ENCODE measurements around the gene GON7. TPM values are rescaled to one million over a fixed set of nuclear protein-coding genes. Genes with fewer than 3 reads are reported as not detected.
A peak's percentile ranks its signal among the peaks of the same experiment; 100 is the strongest.
"Not testable (repeated sequence)": the region's sequence is repeated elsewhere in the genome, so short reads cannot be mapped to it uniquely, and the experiment has no call there.

The GON7 gene
- total and polyA plus RNA-seq, 12 donors = 9.4 to 34.9 (median 18.0) TPM

GRCh38 chr14:93183596-93184317 is 23.1 kb downstream of the GON7 start:
- Histone ChIP-seq H3K36me3 (replicated peaks in 1 of 2) (peaks cover 0 to 10% of the 10 kb centered on the region in 2 donors), H3K27ac (peak overlapping the region in 4 of 5 donors; percentile 82 to 98 (median 93)), H3K4me1 (replicated peaks in 1 of 2) (peaks cover 9 to 34% of the 10 kb centered on the region in 2 donors), H3K9me3 (replicated peaks in 1 of 3) (no peaks in the 10 kb centered on the region), H3K4me3 (peak overlapping the region; percentile 70 to 94 (median 84)), H3K27me3 (no peaks in the 10 kb centered on the region)
- intact Hi-C loops (cut with DNase I) = no loop called here
- TF ChIP-seq POLR2A (IDR thresholded peaks at IDR 0.05) (no peak), CTCF (IDR thresholded peaks at IDR 0.05) (no peak)
- WGBS, 4 donors = 47 to 64% (median 51%) methylated on average over 14 to 17 of the region's 17 CpGs
- DNase-seq = peak in 1 of 7 donors; percentile 45

- WGBS, 4 donors = 71 to 79% (median 78%) methylated on average over 6 of the region's 6 CpGs
- TF ChIP-seq POLR2A (IDR thresholded peaks at IDR 0.05) (no peak), CTCF (IDR thresholded peaks at IDR 0.05) (no peak)
- no peaks in the 10 kb centered on the region for H3K27me3 ChIP-seq
- H3K4me3 ChIP-seq = no peak overlapping the region
- DNase-seq = peak in 2 of 7 donors; percentile 12 to 30
- H3K27ac ChIP-seq = no peak overlapping the region
- intact Hi-C loops (cut with DNase I) = no loop called here
- no peaks in the 10 kb centered on the region for H3K4me1 ChIP-seq (replicated peaks in 1 of 2)
- H3K36me3 ChIP-seq (replicated peaks in 1 of 2) = no peaks in the 10 kb centered on the region
- no peaks in the 10 kb centered on the region for H3K9me3 ChIP-seq (replicated peaks in 1 of 3)
Observed at GRCh38 chr14:93175492-93175891, 31.4 kb downstream of the GON7 start.

DNA sequence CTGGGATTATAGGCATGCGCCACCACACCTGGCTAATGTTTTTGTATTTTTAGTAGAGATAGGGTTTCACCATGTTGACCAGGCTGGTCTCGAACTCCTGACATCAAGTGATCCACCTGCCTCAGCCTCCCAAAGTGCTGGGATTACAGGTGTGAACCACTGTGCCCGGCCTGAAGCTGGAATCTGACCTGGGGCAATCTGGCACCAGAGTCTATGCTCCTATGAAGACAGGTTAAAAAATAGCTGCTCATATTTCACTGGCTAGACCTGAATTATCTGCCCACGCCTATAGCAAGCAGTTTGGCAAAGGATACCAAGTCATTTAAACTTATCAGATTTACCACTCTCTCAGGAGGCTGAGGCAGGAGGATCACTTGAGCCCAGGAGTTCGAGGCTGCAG is 32.1 kb downstream of the GON7 start:
- WGBS, 4 donors = 82 to 89% (median 85%) methylated on average over 5 of the region's 5 CpGs
- H3K9me3 ChIP-seq (replicated peaks in 1 of 3); intact Hi-C loops (cut with DNase I); H3K36me3 ChIP-seq (replicated peaks in 1 of 2); H3K4me1 ChIP-seq (replicated peaks in 1 of 2); H3K27me3 ChIP-seq; H3K4me3 ChIP-seq; H3K27ac ChIP-seq: not testable (repeated sequence)
- peak in 2 of 7 donors; percentile 2 to 35 for DNase-seq

DNA sequence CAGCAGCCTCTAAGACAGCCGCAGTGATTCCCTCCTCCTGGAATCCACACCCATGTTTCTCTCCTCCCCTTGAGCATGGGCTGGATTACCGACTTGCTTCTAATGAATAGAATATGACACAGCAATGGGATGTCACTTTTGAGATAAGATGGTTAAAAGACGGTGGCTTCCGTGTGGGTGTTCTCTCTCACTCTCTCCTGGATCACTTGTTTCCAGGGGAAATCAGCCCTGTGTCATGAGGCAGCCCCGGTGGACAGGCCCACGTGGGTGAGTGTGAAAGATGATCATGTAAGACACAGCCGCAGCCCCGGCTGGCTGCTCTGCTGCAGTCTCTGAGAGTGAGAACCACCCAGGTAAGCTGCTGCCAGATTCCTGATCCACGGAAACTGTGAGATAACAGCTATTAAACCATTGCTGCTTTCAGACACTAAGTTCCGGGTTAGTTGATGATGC is 32.9 kb downstream of the GON7 start:
- peak in 6 of 7 donors; percentile 55 to 84 (median 64) for DNase-seq
- H3K36me3 ChIP-seq (replicated peaks in 1 of 2) = no peaks in the 10 kb centered on the region
- 28 to 42% (median 38%) methylated on average over 9 to 10 of the region's 10 CpGs for WGBS, 4 donors
- TF ChIP-seq POLR2A (IDR thresholded peaks at IDR 0.05) = no peak
- no peak for TF ChIP-seq CTCF (IDR thresholded peaks at IDR 0.05)
- no peak overlapping the region for H3K4me3 ChIP-seq
- intact Hi-C loops (cut with DNase I) = no loop called here
- no peaks in the 10 kb centered on the region for H3K4me1 ChIP-seq (replicated peaks in 1 of 2)
- no peaks in the 10 kb centered on the region for H3K27me3 ChIP-seq
- peak overlapping the region in 1 of 5 donors; percentile 40 for H3K27ac ChIP-seq
- no peaks in the 10 kb centered on the region for H3K9me3 ChIP-seq (replicated peaks in 1 of 3)

DNA sequence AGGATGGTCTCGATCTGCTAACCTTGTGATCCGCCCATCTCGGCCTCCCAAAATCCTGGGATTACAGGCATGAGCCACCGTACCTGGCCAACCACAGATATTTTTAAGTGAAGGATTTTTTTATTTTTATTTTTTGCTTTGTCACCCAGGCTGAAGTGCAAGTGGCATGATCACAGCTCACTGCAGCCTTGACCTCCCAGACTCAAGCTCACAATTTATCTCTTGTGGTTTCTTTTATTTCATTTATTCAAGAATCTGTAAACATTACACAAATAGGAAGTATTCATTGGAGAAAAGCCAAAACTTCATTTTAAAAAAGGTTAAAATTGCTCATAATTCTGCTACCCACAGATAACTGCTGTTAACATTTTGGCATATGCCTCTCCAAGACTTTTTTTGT is 35.5 kb downstream of the GON7 start:
- no peak for TF ChIP-seq CTCF (IDR thresholded peaks at IDR 0.05)
- Histone ChIP-seq H3K27ac (no peak overlapping the region), H3K27me3 (no peaks in the 10 kb centered on the region), H3K36me3 (replicated peaks in 1 of 2) (no peaks in the 10 kb centered on the region), H3K4me3 (no peak overlapping the region), H3K9me3 (replicated peaks in 1 of 3) (no peaks in the 10 kb centered on the region), H3K4me1 (replicated peaks in 1 of 2) (no peaks in the 10 kb centered on the region)
- 41 to 54% (median 46%) methylated on average over 4 of the region's 4 CpGs for WGBS, 4 donors
- peak in 6 of 7 donors; percentile 39 to 72 (median 54) for DNase-seq
- intact Hi-C loops (cut with DNase I) = no loop called here

DNA sequence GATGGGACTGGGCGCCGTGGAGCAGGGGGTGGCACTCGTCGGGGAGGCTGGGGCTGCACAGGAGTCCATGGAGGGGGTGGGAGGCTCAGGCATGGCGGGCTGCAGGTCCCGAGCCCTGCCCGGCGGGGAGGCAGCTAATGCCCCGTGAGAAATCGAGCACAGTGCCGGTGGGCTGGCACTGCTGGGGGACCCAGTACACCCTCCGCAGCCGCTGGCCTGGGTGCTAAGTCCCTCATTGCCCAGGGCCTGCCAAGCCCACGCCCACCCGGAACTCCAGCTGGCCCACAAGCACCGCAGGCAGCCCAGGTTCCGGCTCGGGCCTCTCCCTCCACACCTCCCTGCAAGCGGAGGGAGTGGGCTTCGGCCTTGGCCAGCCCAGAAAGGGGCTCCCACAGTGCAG is 36.7 kb downstream of the GON7 start:
- H3K4me3 ChIP-seq; H3K27ac ChIP-seq; DNase-seq; intact Hi-C loops (cut with DNase I); H3K4me1 ChIP-seq (replicated peaks in 1 of 2); H3K36me3 ChIP-seq (replicated peaks in 1 of 2); H3K9me3 ChIP-seq (replicated peaks in 1 of 3); H3K27me3 ChIP-seq: not testable (repeated sequence)
- WGBS, 4 donors = 95 to 100% (median 97%) methylated on average over 7 to 20 of the region's 20 CpGs

DNA sequence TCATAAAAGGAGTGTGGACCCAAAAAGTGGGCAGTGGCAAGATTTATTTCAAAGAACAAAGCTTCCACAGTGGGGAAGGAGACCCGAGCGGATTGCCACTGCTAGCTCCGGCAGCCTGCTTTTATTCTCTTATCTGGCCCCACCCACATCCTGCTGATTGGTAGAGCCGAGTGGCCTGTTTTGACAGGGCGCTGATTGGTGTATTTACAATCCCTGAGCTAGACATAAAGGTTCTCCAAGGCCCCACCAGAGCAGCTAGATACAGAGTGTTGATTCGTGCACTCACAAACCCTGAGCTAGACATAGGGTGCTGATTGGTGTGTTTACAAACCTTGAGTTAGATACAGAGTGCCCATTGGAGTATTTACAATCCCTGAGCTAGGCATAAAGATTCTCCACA is 37.2 kb downstream of the GON7 start:
- H3K4me3 ChIP-seq; H3K9me3 ChIP-seq (replicated peaks in 1 of 3); DNase-seq; H3K4me1 ChIP-seq (replicated peaks in 1 of 2); intact Hi-C loops (cut with DNase I); H3K36me3 ChIP-seq (replicated peaks in 1 of 2); H3K27me3 ChIP-seq; H3K27ac ChIP-seq: not testable (repeated sequence)
- WGBS, 4 donors = 78 to 91% (median 89%) methylated on average over 3 to 6 of the region's 6 CpGs
